ENCODE data around the gene RAPH1.

The RAPH1 gene, protein sequence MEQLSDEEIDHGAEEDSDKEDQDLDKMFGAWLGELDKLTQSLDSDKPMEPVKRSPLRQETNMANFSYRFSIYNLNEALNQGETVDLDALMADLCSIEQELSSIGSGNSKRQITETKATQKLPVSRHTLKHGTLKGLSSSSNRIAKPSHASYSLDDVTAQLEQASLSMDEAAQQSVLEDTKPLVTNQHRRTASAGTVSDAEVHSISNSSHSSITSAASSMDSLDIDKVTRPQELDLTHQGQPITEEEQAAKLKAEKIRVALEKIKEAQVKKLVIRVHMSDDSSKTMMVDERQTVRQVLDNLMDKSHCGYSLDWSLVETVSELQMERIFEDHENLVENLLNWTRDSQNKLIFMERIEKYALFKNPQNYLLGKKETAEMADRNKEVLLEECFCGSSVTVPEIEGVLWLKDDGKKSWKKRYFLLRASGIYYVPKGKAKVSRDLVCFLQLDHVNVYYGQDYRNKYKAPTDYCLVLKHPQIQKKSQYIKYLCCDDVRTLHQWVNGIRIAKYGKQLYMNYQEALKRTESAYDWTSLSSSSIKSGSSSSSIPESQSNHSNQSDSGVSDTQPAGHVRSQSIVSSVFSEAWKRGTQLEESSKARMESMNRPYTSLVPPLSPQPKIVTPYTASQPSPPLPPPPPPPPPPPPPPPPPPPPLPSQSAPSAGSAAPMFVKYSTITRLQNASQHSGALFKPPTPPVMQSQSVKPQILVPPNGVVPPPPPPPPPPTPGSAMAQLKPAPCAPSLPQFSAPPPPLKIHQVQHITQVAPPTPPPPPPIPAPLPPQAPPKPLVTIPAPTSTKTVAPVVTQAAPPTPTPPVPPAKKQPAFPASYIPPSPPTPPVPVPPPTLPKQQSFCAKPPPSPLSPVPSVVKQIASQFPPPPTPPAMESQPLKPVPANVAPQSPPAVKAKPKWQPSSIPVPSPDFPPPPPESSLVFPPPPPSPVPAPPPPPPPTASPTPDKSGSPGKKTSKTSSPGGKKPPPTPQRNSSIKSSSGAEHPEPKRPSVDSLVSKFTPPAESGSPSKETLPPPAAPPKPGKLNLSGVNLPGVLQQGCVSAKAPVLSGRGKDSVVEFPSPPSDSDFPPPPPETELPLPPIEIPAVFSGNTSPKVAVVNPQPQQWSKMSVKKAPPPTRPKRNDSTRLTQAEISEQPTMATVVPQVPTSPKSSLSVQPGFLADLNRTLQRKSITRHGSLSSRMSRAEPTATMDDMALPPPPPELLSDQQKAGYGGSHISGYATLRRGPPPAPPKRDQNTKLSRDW

DNA sequence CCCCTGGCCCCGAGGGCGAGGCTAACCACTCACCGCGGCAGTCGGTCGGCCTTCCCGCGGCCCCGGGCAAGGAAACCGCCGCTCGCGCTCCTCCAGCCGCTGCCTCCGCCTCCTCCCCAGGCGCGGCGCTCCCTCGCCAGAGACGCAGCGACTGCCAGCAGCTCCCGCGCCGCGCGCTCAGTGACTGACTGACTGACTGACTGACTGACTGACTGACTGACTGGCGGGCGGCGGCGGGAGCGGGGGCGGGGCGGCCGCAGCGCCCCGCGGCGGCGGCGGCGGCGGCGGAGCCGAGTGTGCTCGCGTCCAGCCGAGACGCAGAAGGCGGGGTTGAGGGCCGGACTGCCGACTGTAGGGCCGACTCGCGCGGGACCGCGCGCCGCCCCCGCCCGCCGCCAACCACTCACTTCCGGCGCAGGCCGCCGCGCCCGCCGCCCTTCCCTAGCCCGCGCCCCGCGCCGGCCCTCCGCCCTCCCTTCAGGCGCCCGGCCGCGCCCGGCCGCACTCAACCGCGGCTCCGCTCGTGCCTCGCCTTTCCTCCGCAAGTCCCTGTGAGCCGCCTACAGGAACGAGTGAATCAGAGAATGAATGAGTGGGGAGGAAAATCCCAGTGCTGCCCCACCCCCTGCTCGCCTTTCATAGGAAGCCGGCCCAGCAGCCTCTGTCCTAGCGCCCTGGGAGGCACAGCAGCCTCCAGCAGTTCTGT, at the start of gene RAPH1:
TSS of gene RAPH1 (minus strand) at position 224 of the 706 bp plus-strand sequence. CDS start 39,948 bp downstream, outside the sequence.
- DNase-seq, result peak; percentile 95

DNA sequence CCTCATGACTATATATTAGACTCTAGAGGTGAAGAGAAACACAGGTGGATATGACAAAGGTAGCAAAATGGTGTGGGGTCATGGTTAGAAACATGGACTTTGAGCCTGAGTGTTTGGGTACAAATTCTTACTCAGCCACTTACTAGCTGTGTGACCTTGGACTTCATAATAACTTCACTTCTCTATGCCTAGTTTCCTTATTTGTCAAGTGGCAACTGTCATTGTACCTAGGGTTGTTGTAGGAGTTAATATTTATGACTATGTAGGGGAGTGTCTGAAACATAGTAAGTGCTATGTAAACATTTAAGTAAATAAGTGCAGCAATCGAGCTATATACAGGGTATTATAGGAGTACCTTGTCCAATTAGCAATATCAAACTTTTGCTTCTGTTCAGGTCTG, 49.7 kb upstream of the RAPH1 start:
- peak; percentile 43 for DNase-seq

DNA sequence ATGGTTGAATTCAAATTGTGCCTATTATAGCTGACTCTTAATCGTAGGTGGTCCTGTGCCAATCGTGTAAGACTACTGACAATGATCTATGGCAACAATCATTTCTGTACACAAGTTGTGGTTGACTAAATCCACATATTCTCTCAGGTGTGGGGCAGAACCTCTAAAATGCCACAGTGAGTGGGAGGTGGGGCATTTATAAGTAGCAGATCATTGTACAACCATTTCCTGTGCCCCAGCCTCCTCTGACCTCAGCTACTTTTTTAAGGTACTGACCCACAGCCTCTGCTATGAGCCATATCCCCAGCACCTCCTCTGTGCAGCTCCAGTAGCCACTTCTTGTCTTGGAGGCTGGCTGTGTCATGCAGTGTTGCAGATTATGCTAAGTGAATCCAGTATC, 48.6 kb upstream of the RAPH1 start:
- peak; percentile 38 for DNase-seq

DNA sequence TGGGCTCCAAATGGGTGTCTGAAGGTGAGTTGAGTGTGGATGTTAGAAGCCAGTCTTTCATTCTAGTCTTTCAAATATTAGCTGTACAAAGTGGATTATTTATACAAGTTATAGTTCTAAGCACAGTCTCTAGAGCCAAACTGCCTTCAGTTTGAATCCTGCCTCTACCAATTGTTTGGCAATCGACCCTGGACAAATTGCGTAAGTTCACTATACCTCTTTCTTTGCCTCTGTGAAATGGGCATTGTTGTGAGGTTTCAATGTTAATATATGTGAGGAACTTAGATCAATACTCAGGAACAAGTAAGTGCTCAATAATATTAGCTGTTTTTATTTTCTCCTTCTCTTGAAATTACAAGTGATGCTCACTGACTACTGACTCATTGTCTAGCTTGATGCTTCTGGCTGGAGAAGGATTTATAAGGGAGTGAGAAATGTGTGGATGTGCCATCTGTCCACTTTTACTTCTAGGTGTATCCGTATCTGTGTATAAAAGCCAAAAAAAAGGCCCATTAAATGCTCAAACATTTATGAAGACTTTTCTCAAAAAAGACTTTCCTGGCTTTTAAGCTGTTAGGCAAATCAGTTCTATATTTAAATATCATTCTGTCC, 48.1 kb upstream of the RAPH1 start:
- DNase-seq, result no peak

DNA sequence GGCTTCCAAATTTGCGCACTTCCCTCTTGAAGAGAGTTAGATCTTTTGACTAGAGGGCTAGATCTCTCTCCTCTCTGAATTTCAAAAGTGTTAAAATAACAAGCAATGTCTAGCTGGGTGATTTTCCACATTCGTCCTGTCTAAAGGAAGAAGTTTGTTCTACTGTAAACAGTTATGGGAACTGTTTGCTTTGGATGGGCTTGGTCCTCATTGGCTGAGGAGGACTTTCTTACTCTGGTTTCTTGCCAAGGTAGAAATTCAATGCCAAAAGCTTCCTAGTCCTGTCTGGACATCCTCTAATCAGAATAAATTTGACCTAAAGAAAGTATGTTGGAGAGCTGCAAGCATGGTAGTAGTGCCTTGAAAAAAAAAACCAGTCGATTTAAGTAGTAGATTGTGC, 47.4 kb upstream of the RAPH1 start:
- no peak for DNase-seq

DNA sequence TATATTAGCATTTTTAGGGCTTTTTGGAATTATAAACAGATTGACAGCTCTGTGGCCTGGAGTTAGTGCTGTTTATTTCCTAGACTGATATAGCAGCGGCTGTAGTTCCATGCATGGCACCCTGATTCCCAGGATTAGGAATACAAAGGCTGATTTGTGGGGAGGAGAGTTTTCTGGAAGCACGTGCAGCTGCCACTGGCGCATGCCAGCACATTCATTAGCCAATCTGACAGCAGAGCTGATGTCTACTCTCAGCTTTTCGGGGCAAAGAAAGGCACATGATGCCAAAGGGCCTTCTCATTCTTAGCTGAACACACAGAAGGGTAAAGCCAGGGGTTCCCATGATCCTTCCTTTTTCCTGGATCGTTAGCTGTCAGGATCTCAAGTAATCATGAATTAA, 45.7 kb upstream of the RAPH1 start:
- no peak for DNase-seq

DNA sequence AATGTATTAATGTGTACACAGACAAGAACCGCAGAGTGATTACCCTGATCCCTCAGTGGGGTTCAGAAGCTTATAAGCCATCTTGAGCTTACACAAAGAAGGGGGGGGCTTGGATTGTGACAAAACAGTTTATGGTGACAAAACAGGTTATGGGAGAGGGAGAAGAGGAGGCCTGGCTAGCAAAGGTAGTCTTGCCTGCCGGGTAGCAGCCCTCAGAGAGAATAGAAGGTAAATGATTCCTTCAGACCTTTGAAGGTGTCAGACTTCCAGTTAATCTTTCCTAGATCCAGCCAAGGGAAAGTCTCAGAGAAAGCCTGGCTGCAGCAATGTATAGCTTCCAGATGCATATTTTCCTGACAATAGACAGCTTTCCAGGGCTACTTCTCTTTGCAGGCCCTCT, 44.6 kb upstream of the RAPH1 start:
- DNase-seq, result no peak

DNA sequence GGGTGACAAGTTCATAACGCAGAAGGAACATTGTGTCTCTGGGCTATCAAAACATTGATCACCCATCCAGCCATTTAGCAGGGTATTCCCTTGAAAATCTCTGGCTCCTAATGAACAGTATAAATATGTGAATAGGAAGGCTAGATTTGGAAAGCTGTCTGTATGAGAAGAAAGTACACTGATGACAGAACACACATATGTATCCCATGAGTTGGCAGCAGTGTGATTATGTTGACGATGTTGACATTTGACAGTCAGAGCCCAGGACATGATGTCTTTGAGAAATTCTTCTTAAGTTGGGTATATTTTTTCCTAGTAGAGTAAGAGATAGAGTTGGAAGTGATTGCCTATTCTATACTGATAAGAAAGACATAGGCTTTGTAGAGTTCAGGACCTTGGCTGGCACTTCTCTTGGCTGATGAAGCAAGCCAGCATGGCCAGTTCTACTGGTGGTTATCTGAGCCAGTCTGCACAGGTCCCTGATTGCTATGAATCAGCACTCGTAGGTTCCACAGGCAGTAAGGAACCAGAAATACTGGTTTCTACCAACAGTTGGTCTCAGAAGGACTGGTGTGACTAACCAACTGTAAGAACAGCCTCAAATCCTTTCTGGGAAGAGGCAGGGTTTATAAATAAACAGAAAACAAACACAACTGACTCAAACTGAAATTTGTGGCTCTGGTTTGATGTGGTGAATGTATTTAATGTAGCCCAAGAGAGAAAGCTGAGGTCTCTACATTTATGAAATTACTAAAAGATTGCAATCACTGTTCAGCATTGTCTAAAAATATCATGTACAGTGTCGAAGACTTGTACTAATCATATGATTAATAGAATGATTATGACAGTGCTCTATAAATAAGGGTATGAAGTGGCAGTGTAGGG, 43.9 kb upstream of the RAPH1 start:
- peak; percentile 43 for DNase-seq

DNA sequence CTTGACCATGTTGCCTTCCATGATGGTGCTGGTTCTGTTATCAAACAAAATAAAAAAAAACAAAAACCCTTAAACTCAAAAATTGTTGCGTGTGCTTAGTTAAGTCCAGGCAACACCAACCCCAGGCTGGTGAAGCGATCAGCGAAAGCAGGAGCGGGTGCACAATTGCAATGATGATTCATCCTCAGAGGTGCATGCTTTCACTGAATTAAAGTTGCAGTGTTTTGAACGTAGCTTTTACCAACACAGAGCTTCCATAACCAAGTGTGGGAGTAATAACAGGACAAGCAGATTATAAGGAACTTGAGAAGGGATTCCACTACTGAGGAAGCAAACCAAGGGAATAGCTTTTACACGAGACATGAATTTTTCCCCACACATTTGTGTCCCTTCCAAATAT, 39.7 kb upstream of the RAPH1 start:
- DNase-seq, result no peak

DNA sequence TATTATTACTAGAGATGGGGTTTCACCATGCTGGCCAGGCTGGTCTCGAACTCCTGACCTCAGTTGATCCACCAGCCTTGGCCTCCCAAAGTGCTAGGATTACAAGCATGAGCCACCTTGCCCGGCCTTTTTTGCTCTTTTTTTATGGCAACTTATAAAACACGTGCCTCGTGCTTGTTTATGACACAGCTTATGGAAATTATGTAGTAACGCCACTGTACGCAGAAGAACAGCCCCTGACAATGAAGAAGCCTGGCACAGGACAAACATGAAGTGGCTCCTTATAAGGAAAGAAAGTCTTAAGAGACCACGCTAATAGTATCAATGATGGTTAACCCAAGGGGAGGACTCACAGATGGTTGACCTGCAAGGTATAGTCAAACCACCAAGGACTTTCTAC, 37.2 kb upstream of the RAPH1 start:
- no peak for DNase-seq

DNA sequence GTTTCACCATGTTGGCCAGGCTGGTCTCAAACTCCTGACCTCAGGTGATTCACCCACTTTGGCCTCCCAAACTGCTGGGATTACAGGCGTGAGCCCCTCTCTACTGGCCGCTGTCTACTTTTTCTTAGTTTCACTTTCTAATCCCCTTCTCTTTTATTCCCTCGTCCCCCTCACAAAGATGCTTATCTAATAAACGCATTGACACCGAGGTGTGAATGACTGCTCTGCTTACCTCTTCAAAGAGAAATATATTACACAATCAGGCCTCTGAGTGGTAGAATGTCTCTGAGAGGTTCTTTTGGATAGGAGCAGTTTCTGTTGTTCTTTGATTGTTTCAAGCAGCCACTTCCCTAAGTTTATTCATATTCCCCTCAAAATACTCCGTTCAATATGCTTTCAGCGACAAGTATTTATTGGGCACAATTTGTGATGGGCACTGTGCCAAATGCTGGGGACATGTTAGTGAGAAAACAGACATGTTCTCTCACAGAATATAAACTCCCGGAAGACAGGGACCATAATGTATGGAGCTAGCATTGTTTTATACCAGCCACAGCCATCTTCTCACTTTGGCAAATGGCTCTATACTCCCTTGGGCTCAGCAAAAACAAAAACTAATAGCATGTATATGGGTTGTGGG, 34.7 kb upstream of the RAPH1 start:
- DNase-seq, result no peak

DNA sequence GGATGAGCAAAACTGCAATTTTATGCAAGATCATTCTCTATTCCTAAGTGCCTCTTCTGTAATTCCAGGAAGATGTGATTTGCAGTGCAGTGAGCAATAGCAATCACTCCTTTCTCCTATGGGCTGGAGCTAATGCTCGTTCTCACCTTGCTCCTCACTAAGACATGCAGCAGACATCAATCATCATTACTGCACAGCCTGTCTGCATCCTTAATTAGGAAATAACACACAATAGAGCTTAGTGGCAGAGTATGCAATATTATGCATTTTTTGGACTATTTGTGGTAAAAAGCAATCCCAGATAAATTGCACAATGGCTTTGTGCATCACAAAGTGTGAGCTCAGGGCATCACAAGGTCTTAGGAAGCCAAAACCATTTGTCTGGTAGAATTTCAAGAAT, 32.6 kb upstream of the RAPH1 start:
- DNase-seq, result peak; percentile 26

DNA sequence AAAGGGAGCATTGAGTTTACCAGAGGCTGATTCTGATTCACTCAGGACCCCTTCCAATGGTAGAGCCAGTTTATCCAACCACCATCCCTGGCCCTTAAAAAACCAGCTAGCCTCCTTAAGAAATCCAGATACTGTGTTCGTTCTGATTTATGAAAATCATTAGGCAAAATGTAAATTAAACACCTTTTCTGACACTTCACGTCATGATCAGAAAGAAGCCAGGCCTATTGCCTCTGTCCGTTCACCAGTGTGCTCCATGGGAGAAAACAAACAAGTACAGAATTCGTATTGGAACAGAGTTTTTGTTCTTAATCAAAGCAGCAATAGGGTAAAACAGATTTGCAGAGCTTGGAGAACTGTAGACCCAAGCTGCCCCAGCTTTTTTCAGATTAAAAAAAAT, 31.1 kb upstream of the RAPH1 start:
- no peak for DNase-seq

DNA sequence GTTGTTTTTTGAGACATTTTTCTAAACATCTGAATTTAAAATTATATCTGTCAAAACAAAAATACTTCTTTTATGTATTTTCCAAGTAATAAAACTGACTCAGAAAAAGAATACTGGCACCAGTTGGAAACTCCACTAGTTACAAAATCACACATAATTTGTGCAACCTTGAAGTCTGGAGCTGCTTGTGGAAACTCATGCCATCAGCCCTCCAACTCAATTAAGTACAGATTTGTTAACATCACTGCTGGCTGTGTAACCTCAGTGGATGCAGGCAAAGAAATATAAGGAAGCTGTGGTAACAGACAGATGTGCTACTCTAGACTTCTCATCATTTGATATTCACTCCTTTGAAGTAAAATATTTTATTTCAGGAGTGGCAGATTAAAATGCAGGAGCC, 30.0 kb upstream of the RAPH1 start:
- peak; percentile 13 for DNase-seq

DNA sequence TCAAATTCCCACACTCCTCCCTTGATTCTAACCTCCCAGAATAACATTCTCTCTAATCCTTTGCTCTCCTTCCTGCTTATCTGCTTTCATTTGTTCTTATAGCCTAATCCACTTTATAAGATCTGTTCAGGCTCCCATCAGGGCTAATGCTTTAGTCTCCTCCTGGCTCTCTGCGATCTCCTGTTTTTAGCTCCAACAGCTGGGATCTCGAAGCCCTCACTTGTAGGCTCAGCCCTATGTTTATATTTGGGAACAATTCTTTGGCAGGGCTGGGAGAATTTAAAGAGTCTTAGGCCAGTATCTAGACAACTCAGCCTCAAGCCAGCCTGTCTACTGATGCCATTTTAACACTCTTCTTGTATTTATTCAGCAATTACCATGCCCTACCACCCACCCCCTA, 27.2 kb upstream of the RAPH1 start:
- DNase-seq, result no peak

DNA sequence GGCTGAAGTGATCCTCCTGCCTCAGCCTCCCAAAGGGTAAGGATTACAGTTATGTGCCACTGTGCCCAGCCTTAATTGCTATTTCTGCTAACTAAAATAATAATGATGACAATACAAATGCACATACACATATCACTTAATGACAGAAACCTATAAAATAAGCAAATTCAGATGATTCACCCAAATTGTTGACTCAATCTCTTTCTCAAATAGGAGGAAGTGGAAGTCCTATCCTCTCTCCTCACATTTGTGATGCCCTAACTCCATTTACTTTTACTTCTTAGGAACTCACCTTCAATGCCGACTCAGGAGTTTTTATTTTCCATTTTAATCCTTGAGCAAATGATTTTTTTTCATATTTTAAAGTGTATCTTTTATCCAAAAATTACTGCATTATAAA, 24.5 kb upstream of the RAPH1 start:
- peak; percentile 69 for DNase-seq

DNA sequence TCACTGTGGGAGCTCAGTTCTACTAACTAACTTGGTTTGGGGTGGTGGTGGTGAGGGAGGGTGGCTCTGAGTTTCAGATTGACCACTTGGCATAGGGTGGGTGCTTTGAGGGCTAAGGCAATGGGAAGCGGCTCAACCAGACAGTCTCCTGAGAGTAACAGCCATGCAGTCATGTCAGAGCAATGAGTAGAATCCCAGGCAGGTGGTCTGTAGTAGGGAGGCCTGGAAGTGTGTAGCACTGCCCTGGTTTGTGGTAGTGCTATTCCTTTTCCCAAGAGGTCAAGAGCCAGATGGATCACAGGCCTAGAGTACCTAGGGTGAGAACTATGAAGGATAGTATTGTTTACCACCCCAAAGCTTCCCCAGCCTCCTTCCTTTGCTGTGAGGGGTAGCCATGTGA, 18.7 kb upstream of the RAPH1 start:
- no peak for DNase-seq

DNA sequence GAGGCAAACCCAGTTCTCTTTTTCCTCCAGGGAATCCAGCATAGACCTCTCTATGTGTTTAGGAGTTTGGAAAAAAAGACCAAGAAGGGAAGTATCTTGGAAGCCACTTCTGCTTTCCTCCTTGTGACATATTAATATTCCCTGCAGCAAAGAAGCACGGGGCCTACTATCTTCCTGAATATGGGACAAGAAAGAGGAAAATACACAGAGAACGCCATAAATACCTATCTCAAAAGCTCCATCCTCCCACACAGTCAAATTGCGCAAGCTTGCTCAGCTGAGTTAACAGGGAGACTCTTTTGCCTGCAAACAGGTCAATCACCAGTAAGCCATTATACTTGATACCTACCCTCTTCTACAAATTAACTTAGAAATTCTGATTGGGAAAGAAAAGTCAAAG, 16.7 kb upstream of the RAPH1 start:
- peak; percentile 59 for DNase-seq

DNA sequence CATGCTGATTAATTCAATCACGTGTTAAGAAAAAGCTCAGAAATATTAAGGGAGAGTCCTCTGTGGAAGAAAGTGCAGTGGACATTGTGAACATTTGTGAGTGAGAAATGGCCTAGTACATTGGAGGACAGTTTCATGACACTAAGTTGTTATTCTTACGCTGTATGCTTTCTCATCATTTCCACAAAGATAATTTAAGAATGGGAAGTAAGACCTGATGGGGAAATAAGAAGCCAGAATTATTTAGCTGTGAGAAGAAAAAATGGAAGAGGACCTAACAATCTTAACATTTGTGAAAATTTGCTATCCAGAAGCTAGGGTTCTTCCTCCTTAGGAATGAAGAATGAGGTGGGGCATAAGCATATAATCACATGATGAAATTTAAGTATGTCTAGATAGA, 15.2 kb upstream of the RAPH1 start:
- DNase-seq, result peak; percentile 56

DNA sequence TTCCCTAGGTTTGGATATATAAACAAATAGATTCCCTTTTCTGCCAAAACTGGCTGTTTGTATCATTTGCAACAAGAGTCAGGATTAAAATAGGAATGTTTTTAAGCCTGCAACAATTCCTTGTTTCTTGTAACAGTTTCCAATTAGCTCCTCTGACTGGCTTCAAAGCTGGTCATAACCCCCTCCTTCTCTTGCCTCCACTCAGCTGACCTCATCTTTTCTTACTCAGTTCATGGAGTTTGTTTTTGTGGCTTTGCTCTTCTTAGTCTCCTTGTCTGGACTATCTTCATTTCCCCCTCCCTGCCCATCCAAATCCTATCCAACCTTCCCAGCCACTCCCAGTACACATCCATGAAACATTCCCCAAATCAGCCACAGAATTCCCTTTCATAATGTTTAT, 14.3 kb upstream of the RAPH1 start:
- no peak for DNase-seq

DNA sequence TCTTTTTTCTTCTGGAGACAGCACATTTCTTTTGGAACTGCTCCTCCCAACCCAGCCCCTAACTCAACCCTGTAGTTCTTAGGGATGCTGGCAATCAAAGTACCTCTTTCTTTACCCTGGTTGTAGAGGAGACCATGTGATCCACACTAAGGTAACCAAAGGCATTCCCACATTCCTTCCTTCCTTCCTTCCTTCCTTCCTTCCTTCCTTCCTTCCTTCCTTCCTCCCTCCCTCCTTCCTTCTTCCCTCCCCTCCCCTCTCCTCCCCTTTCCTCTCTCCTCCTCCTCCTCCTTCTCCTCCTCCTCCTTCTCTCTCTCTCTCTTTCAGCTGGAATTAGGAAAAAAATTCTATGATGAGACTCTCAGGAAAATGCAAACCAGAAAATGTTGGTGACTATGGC, 13.8 kb upstream of the RAPH1 start:
- DNase-seq, result no peak

Data from inflammatory macrophage treated with lipopolysaccharide for 4 hours (primary cell).